ENCODE measurements around the gene APC2. TPM values are rescaled to one million over a fixed set of nuclear protein-coding genes. Genes with fewer than 3 reads are reported as not detected.

APC2 gene
- polyA plus RNA-seq, 1 donor from 2014 or later = 50.5 TPM

DNA sequence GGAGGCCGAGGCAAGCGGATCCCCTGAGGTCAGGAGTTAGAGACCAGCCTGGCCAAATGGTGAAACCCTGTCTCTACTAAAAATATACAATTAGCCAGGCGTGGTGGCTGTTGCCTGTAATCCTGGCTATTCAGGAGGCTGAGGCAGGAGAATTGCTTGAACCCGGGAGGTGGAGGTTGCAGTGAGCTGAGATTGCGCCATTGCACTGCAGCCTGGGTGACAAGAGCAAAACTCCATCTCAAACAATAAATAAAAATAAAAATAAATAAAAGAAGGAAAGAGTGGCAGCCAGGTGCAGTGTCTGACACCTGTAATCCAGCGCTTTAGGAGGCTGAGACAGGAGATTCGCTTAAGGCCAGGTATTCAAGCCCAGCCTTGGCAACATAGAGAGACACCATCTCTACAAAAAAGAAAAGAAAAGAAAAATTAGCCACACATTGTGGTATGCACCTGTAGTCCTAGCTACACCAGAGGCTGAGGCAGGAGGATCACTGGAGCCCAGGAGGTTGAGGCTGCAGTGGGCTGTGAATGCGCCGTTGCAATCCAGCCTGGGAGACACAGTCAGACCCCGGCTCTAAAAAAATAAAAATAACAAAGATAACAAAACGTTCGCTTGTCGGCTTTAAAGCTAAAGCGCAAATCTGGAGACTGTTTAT, 52.6 kb downstream of the APC2 start:
- Histone ChIP-seq H3K79me2 (replicated peaks; ENCODE audit: insufficient read depth, low read length) (no peaks in the 10 kb centered on the region), H3K27me3 (ENCODE audit: insufficient read depth, low read depth, low read length) (peaks cover 5% of the 10 kb centered on the region), H3K27ac (ENCODE audit: low read length) (no peak overlapping the region), H3K9me2 (ENCODE audit: insufficient read depth, low read length) (no peaks in the 10 kb centered on the region), H3F3A (ENCODE audit: insufficient read depth, low read length, poor library complexity, severe bottlenecking) (no peaks in the 10 kb centered on the region), H3K4me3 (ENCODE audit: low read length) (no peak overlapping the region), H2AFZ (ENCODE audit: low read depth, low read length) (no peak overlapping the region), H4K20me1 (ENCODE audit: insufficient read depth) (no peaks in the 10 kb centered on the region), H3K36me3 (ENCODE audit: insufficient read depth, low read length) (no peaks in the 10 kb centered on the region), H3K9me3 (ENCODE audit: low read length) (no peaks in the 10 kb centered on the region), H3K4me2 (ENCODE audit: low read length) (no peak overlapping the region), H3K9ac (ENCODE audit: low read length) (no peak overlapping the region)
- no peak for TF ChIP-seq MXI1 (conservative IDR thresholded peaks at IDR 0.05; ENCODE audit: poor library complexity, severe bottlenecking)
- no peak for TF ChIP-seq RAD21 (conservative IDR thresholded peaks at IDR 0.05)
- TF ChIP-seq, protein P1, sequence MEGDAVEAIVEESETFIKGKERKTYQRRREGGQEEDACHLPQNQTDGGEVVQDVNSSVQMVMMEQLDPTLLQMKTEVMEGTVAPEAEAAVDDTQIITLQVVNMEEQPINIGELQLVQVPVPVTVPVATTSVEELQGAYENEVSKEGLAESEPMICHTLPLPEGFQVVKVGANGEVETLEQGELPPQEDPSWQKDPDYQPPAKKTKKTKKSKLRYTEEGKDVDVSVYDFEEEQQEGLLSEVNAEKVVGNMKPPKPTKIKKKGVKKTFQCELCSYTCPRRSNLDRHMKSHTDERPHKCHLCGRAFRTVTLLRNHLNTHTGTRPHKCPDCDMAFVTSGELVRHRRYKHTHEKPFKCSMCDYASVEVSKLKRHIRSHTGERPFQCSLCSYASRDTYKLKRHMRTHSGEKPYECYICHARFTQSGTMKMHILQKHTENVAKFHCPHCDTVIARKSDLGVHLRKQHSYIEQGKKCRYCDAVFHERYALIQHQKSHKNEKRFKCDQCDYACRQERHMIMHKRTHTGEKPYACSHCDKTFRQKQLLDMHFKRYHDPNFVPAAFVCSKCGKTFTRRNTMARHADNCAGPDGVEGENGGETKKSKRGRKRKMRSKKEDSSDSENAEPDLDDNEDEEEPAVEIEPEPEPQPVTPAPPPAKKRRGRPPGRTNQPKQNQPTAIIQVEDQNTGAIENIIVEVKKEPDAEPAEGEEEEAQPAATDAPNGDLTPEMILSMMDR (IDR thresholded peaks at IDR 0.05; ENCODE audit: poor library complexity, severe bottlenecking) = no peak
- TF ChIP-seq, protein P2, sequence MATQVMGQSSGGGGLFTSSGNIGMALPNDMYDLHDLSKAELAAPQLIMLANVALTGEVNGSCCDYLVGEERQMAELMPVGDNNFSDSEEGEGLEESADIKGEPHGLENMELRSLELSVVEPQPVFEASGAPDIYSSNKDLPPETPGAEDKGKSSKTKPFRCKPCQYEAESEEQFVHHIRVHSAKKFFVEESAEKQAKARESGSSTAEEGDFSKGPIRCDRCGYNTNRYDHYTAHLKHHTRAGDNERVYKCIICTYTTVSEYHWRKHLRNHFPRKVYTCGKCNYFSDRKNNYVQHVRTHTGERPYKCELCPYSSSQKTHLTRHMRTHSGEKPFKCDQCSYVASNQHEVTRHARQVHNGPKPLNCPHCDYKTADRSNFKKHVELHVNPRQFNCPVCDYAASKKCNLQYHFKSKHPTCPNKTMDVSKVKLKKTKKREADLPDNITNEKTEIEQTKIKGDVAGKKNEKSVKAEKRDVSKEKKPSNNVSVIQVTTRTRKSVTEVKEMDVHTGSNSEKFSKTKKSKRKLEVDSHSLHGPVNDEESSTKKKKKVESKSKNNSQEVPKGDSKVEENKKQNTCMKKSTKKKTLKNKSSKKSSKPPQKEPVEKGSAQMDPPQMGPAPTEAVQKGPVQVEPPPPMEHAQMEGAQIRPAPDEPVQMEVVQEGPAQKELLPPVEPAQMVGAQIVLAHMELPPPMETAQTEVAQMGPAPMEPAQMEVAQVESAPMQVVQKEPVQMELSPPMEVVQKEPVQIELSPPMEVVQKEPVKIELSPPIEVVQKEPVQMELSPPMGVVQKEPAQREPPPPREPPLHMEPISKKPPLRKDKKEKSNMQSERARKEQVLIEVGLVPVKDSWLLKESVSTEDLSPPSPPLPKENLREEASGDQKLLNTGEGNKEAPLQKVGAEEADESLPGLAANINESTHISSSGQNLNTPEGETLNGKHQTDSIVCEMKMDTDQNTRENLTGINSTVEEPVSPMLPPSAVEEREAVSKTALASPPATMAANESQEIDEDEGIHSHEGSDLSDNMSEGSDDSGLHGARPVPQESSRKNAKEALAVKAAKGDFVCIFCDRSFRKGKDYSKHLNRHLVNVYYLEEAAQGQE (IDR thresholded peaks at IDR 0.05; ENCODE audit: borderline replicate concordance) = no peak
- no peak for TF ChIP-seq POLR2AphosphoS5 (IDR thresholded peaks at IDR 0.05)
- TF ChIP-seq SMC3 (conservative IDR thresholded peaks at IDR 0.05; ENCODE audit: poor library complexity) = no peak
- no peak for TF ChIP-seq TAF1 (IDR thresholded peaks at IDR 0.05; ENCODE audit: low read depth)
- no peak for TF ChIP-seq EP300 (conservative IDR thresholded peaks at IDR 0.05; ENCODE audit: poor library complexity, severe bottlenecking)
- no peak for TF ChIP-seq EZH2 (IDR thresholded peaks at IDR 0.05; ENCODE audit: borderline replicate concordance, insufficient read depth, low read length, poor library complexity, severe bottlenecking)

DNA sequence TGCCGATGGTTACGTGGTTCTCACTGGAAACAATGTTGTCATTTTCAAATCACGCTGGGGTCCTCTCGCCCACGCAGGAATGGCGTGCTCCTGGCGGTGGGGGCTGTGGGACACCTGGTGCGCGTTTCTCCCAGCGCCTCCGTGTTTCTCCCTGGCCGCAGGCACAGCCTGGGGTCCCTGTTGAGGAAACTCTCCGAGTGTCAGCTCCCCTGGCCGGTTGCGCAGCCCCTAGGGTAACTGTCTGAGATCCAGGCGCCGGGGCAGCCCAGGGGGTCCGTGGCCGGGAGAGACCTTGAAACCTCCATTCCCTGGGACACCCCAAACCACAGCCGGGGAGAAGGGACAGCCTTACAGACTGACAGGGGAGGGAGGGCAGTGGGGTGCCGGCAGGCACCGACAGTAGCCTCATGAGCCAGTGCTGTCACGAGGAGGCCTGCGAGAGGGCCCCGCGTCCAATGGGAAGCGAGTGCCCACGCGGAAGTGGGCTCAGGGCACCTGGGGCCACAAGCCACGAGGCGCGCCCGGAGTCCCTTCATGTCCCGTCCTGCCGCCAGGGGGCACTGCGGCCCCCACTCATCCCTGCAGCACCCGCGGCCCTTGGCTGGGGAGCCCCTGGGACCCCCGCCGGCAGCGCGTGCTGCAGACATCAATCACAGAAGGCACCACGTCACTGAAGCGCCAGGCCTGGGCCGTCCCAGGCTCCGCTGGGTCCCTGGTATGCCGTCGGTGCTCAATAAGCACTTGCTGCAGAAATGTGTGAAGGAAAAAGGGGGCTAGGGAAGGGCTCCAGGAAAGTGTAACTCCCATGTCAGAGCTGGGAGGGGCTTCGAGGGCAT, 53.4 kb downstream of the APC2 start:
- peaks cover 5% of the 10 kb centered on the region for H3K27me3 ChIP-seq (ENCODE audit: insufficient read depth, low read depth, low read length)
- no peaks in the 10 kb centered on the region for H4K20me1 ChIP-seq (ENCODE audit: insufficient read depth)
- no peaks in the 10 kb centered on the region for H3K36me3 ChIP-seq (ENCODE audit: insufficient read depth, low read length)
- H3K4me2 ChIP-seq (ENCODE audit: low read length) = no peak overlapping the region
- no peaks in the 10 kb centered on the region for H3F3A ChIP-seq (ENCODE audit: insufficient read depth, low read length, poor library complexity, severe bottlenecking)
- no peak overlapping the region for H3K4me3 ChIP-seq (ENCODE audit: low read length)
- H3K27ac ChIP-seq (ENCODE audit: low read length) = no peak overlapping the region
- no peaks in the 10 kb centered on the region for H3K9me3 ChIP-seq (ENCODE audit: low read length)
- H2AFZ ChIP-seq (ENCODE audit: low read depth, low read length) = no peak overlapping the region
- no peaks in the 10 kb centered on the region for H3K79me2 ChIP-seq (replicated peaks; ENCODE audit: insufficient read depth, low read length)
- H3K9me2 ChIP-seq (ENCODE audit: insufficient read depth, low read length) = no peaks in the 10 kb centered on the region
- TF ChIP-seq RAD21 (conservative IDR thresholded peaks at IDR 0.05) (peak; percentile 36), SMC3 (conservative IDR thresholded peaks at IDR 0.05; ENCODE audit: poor library complexity) (peak; percentile 51), EZH2 (IDR thresholded peaks at IDR 0.05; ENCODE audit: borderline replicate concordance, insufficient read depth, low read length, poor library complexity, severe bottlenecking) (no peak)
- TF ChIP-seq, protein P1 (IDR thresholded peaks at IDR 0.05; ENCODE audit: poor library complexity, severe bottlenecking) = peak; percentile 70
- peak overlapping the region; percentile 16 for H3K9ac ChIP-seq (ENCODE audit: low read length)

Data from neural cell (in vitro differentiated cells).